NCI-H446 treated with DMSO at 0.1 percent for 48 hours (cell line): ENCODE measurements around the gene C7orf33.
"Not testable (repeated sequence)": the region's sequence is repeated elsewhere in the genome, so short reads cannot be mapped to it uniquely, and the experiment has no call there.

Experiments
- DNase-seq: peaks from one replicate; lab custom pipeline; 2025; lab: John Stamatoyannopoulos, UW

C7orf33 gene, protein sequence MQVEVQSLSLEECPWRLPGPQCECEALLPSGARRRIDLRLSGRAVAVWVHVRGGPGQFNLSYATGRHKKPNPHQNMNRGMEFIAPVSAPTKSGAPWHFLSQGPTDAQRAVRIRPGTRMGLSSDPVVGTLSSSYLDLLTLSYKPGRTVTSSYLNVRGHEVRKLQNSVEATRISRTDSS

DNA sequence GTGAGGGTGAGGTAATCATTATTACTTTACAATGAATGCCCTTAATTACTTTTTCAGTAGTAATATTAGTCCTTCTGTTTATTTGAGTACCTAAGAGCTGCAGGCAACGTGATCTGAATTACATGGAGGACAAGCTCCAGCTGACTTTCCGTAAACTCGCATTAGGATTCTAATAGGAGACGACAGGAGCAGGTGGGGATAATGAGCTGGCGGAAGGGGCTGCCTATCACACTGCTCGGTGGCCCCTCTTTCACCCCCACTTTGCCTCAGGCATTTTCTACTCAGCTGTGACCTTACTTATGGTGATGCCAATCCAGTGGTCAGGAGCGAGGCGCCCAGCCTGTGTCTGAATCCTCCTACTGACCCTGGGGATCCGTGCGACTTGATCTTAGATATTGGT is at the start of gene C7orf33:
Gene C7orf33 (plus strand): TSS at position 296 of the 400 bp plus-strand sequence. CDS start 160 bp downstream, outside the sequence.
- no peak for DNase-seq

DNA sequence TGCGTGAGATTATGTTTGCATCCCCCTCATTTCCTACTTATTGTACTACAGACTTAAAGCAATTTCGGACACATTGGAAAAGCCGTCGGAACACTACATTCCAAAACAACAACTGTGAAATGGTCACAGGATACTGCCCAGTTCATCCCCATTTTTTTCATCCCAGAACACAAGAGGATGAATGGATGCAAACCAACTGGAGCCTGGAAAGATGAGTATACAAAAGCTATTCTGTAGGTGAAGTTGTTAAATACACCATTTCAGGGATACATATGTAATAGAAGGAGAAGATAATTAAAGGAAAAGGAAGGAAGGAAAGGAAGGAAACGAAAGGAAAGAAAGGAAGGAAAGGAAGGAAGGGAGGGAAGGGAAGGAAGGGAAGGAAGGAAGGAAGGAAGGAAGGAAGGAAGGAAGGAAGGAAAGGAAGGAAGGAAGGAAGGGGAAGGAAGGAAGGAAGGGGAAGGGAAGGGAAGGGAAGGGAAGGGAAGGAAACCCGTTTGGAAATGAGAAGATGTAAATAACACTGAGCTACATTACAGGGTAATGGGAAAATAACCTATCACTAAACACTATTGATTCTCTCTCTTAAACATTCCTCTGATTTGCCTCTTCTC is 48.6 kb upstream of the C7orf33 start:
- DNase-seq = no peak

DNA sequence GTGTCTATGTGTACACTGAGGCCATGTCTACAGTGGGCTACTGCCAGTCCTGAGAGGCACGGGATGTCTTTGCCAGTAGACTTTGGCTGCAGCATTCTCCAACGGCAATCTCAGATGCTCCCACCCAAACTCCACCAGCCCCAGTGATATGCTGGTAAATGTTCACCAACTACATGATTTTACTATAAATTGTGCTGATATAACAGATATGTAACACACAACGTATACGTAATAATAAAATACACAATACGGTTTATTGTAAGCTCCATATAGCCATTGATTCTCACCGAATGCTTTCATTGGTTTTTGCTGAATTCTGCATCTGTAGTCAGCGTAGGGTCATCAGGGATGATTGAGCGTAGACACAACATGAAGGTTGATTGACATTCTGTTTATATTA is 47.3 kb upstream of the C7orf33 start:
- DNase-seq = no peak

DNA sequence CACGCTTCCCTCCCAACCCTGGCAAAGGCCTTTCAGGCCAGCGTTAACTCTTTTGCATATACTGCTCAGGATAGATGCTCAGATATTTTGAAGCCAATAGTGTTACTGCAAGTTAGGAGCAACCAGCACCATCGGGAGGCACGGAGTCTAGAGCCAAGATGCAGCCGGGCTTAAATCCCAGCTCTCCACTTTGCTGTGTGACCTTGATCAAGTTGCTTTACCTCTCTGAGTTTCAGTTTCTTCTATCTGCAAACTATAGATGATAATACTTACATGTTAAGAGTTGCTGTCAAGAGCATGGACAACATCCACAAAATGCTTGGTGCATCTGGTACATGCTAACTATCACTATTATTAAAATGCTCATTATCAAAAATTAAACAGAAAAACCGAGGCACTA is 45.4 kb upstream of the C7orf33 start:
- no peak for DNase-seq

DNA sequence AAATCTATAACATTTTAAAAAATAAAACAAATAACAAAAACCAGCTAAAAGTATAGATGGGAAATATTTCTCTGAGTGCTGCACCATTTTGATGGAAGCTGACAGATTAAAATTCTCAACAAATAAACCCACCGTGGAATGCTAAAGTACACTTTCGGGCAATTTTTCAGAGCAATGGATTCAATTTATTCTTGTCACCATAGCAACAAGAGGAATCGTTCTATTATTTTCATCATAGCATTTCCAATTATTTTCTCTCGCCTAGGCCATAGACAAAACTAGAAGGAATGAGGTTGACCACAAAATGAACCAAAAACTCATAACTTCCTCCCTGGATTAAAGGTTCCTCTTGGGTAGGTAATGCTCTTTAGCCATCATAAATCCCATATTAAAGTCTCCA is 44.6 kb upstream of the C7orf33 start:
- no peak for DNase-seq

DNA sequence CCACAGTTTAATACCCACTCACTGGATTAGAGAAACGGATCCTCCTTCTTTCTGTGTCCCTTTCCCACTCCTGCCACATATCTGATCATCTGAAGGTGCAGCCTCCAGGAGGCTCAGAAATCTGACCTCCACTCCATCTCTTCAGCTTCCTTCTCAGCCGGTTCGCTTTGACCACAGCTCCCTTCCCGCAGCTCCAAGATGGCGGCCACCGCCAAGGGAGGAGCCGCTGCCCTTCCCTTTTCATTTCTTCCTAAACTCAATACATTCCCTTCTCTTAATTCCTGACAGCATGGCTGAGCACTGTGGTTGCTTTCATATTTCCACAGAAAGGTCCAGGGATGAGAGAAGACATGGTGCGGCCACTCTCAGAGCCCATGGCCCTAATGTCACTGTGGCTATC is 43.7 kb upstream of the C7orf33 start:
- DNase-seq = no peak

DNA sequence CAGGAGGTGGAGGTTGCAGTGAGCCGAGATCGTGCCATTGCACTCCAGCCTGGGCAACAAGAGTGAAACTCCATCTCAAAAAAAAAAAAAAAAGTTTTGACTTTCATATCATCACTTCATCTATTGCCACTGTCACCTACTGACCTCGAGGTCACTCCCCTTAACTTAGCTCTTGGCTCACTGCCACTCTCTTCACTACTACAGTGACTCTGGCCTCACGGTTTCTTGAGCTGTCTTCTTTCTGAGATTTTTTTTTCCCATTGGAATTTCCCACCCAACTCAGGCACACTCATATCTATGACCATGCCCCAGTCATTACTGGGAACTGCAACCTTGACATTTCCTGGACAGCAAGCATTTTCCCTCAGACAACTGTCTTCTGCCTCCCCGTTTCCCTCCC is 42.6 kb upstream of the C7orf33 start:
- no peak for DNase-seq

DNA sequence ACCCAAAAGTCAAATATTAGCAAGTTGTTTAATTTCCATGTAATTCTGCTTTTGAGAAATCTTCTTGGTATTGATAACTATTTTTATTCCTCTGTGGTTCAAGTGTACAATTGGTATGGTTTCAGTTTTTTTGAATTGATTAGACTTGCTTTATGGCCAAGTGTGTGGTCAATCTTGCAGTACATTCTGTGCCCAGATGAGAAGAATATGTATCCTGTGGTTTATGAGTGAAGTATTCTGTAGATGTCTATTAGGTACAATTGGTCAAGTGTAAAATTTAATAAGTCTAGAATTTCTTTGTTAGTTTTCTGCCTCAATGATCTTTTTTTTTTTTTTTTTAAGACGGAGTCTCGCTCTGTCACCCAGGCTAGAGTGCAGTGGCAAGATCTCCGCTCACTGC is 36.6 kb upstream of the C7orf33 start:
- DNase-seq = no peak

DNA sequence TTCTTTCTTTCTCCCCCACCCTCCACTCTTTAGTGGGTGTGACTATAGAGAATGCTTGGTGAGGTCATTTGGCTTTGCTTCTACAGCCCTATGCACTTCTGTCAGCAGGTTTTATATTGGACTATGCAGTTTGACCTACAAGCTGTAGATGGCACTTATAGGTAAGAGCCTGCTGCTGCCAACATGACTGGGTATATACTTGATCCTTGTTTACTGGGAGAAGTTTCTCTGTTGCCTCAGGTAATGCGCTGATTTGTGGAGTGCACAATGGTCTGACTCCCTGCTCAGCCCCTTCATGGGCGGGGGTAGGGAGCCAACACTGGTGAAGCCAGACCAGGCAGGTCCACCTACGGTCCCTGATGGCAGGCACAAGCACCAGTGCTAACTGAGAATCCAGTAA is 33.7 kb upstream of the C7orf33 start:
- DNase-seq = no peak

DNA sequence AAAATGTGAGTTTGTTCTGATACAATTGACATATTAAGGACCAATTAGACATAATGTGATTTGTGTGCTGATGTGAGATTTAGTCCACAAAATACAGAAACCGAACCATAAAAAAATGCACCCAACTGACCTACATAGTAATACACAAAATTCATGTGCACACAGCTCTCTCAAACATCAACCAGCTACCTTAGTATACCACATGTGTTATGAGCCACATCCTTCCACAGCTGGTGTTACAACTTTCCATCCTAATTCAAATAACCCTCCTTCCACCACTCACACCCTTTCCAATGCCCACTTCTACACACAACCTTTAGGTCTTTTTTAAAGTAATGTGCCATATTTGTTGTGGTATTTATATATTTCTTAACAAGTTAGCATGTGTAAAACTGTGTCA is 31.7 kb upstream of the C7orf33 start:
- no peak for DNase-seq

DNA sequence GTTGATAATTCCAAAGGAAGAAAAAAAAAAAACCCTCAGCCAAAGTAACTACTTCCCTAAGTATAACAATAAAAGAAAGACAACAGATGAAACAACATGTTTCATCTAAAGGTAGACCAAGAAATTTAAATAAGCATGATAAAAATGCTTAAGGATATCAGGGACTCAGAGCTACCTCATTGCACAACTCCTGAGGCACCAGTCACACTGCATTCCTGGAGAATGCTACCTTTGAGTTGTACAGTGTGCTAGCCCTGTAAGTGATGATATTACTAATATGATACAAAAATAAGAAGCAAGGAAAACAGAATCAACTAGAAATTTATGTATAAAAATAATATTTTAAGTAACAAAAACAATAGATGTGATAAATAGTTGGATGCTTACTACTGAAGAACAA is 29.5 kb upstream of the C7orf33 start:
- no peak for DNase-seq

DNA sequence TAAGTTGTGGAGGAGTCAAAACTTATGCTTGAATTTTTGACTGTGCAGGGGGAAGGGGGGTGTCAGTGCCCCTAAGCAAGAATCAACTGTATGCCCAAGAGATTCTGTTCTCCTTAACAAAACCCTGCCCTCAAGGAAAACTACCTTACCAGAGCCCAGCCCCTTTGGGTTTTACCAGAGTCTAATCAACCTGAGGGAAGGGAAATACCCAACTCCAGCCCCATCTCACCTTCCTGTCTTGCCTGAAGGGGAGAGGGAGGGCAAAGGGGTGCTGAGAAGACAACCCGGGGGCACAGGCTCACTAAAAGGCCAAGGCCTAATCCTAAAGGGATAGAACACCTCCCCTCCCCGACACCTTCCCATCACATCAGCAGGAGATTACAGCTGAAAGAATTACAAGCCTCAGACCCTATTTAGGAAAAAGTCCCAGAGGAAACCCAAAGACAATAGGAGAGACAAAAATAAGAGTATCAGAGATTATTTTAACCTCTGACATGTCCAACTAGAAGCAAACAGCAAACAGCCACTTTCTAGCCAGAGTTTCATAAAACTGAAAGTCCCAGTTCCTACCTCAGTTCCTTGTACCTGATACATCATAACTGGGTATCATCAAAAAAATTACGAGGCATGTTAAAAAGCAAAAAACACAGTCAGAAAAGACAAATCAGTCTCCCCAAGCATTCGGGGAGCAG is 26.8 kb upstream of the C7orf33 start:
- no peak for DNase-seq

DNA sequence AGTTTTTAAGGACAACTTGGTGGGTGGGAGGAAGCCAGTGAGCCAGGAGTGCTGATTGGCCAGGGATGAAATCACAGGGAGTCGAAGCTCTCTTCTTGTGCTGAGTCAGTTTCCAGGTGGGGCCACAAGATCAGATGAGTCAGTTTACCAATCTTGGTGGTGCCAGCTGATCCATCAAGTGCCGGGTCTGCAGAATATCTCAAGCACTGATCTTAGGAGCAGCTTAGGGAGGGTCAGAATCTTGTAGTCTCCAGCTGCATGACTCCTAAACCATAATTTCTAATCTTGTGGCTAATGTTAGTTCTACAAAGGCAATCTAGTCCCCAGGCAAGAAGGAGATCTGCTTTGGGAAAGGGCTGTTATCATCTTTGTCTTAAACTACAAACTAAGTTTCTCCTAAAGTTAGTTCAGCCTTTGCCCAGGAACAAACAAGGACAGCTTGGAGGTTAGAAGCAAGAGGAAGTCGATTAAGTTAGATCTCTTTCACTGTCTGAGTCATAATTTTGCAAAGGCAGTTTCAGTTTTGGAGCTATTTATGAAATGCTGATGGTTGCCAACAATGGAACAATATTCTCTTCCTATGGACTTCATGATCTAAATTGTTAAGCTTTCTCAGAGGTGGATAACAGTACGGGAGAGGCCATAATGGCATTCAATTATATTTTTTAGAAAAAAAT is 26.2 kb upstream of the C7orf33 start:
- DNase-seq = not testable (repeated sequence)

DNA sequence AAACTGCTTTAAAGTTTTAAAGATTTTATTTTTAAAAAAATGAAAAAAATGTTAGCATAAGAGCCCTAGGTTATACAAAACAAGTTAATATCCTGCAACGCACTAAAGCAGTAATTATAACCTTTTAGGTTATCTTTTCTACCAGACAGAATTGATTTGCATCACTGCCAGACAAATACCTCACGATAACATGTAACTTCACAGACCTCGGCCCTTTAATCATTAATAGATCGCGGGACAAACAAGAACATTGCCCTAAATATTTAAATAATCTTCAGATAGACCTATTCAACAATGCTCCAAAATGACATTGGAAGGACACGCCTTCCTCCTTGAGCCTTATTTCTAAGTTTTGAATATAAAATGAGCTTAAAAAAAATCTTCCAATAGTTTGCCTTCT is 23.8 kb upstream of the C7orf33 start:
- no peak for DNase-seq

DNA sequence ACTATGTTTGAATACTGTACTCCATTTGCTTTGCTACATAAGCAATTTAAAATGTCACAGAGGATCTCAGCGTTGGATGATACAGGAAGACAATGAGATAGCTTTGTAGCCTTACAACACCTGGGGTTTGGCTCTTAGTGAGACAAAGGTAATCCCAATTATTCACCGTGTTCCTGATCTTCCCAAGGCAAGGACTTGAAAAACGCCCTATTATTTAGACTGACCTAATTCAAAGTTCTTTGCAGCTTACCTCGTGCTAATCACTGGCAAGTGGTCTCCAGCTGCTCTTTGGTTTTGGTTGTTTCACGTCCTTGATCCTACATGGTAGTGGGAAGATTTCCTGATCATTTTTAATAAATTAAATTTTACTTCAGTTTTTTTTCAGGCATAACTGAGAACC is 23.0 kb upstream of the C7orf33 start:
- no peak for DNase-seq

DNA sequence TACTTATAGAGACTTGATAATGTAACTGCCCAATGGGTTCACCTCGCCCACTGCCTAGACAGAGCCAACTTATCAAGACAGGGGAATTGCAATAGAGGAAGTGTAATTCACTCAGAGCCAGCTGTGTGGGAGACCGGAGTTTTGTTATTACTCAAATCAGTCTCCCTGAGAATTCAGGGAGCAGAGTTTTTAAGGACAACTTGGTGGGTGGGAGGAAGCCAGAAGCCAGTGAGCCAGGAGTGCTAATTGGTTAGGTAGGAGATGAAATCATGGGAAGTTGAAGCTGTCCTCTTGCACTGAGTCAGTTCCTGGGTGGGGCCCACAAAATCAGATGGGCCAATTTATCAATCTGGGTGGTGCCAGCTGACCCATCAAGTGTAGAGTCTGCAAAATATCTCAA is 20.1 kb upstream of the C7orf33 start:
- no peak for DNase-seq

DNA sequence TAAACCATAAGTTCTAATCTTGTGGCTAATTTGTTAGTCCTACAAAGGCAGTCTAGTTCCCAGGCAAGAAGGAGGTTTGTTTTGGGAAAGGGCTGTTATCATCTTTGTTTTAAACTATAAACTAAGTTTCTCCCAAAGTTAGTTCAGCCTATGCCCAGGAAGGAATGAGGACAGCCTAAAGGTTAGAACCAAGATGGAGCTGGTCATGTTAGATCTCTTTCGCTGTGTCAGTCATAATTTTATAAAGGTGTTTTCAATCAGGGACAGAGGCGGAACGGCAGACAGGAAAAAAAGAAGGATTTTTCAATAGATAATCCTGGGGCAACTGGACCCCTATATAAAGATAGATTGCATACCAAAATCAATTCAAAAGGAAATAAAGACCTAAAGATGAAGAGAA is 19.6 kb upstream of the C7orf33 start:
- DNase-seq = not testable (repeated sequence)

DNA sequence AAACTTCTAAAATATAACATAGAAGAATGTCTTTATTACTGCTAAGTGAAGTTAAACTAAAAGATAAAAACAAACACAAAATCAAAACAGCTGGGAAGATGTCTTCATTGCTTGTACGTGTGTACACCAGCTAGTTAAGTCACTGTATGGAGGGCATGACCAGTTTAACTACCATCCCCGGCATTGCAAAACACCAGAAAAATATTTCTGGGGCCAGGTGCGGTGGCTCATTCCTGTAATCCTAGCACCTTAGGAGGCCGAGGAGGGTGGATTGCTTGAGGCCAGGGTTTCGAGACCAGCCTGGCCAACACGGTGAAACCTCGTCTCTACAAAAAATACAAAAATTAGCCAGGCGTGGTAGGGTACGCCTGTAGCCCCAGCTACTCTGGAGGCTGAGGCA is 19.2 kb upstream of the C7orf33 start:
- no peak for DNase-seq

DNA sequence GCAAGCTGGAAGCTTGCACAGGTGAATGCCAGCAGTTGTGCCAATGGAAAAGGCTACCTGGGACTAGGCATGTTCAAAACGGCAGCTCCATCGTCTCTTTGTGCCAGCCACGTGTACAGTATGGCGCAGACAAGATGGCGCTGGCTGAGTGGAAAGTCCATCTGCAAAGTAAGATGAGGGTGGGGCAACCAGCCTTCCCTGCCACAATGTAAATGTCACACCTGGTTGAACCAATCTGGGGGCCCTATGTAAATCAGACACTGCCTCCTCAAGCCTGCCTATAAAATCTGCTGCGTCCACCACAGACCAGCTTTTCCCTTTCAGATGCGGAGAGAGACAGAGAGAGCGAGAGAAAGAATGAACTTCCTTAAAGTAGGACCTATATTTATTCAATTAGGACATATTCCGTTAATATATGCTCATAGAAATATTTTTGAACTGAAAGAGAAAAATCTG is 18.5 kb upstream of the C7orf33 start:
- no peak for DNase-seq

DNA sequence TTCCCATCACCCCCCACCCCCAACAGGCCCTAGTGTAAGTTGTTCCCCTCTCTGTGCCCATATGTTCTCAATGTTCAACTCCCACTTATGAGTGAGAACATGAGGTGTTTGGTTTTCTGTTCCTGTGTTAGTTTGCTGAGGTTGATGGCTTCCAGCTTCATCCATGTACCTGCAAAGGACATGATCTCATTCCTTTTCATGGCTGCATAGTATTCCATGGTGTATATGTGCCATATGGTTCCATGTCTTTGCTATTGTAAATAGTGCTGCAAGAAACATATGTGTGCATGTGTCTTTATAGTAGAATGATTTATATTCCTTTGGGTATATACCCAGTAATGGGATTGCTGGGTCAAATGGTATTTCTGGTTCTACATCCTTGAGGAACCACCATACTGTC is 17.0 kb upstream of the C7orf33 start:
- DNase-seq = not testable (repeated sequence)

DNA sequence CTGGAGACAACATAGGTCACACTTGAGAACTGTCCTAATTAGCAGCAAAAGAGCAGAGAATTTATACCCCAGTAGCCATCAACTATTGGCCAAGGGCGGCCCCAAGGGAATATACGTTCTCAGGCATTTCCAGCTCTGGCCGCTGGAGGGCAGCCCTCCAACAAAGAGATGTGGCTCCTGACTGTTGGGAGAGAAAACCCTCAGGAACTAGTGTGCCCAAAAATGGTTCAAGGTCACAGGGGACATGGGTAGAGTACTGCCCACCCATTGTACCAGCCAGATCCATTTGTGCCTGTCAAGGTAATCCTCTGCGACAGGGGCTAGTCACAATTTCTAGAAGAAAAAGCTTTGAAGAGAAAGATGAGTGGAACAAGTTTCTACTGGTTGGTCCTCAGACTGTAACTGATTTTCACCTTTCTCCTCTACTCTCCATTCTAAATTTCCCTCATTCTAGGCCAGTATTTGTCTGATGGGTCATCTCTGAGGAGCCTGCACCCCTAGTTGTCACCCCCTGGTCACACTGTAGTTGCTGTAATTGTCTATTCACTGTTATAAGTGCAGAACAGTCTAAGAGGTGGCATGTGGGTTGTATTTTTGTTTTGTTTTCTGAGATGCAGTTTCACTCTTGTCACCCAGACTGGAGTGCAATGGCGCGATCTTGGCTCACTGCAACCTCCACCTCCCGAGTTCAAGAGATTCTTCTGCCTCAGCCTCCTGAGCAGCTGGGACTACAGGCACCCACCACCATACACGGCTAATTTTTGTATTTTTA is 14.7 kb upstream of the C7orf33 start:
- DNase-seq = peak; percentile 24

DNA sequence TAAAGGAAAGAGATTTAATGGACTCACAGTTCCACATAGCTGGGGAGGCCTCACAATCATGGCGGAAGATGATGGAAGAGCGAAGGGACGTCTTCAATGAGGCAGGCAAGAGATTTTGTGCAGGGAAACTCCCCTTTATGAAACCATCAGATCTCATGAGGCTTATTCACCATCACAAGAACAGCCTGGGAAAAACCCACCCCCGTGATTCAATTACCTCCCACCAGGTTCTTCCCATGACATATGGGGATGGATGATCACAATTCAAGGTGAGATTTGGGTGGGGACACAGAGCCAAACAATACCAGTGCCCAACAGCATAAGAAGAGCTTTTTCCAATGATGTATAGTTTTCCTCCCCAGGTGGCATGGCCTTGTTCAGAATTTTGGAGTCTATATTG is 11.2 kb upstream of the C7orf33 start:
- DNase-seq = no peak
